GM04503 (cell line): Measurements from ENCODE around the gene ANO1.

Source experiments
- DNase-seq: peaks from one replicate; pipeline ENCODE4 v3.0.0-alpha.2; 2012; ENCODE audit warnings: low read depth

ANO1 gene

GRCh38 chr11:70138403-70138802 lies 60.3 kb downstream of the ANO1 start:
- no peak for DNase-seq

GRCh38 chr11:70139785-70140410 lies 61.8 kb downstream of the ANO1 start:
- DNase-seq = no peak

GRCh38 chr11:70140711-70141485 lies 62.8 kb downstream of the ANO1 start:
- DNase-seq = no peak

GRCh38 chr11:70141486-70142220 lies 63.5 kb downstream of the ANO1 start:
- no peak for DNase-seq

GRCh38 chr11:70142221-70142875 lies 64.2 kb downstream of the ANO1 start:
- no peak for DNase-seq

GRCh38 chr11:70144262-70144661 lies 66.1 kb downstream of the ANO1 start:
- DNase-seq = no peak

GRCh38 chr11:70145071-70145470 lies 67.0 kb downstream of the ANO1 start:
- DNase-seq = no peak

GRCh38 chr11:70145841-70146240 lies 67.7 kb downstream of the ANO1 start:
- no peak for DNase-seq

GRCh38 chr11:70146299-70146698 lies 68.2 kb downstream of the ANO1 start:
- DNase-seq = no peak

GRCh38 chr11:70146895-70147520 lies 68.9 kb downstream of the ANO1 start:
- no peak for DNase-seq

GRCh38 chr11:70147668-70148067 lies 69.6 kb downstream of the ANO1 start:
- no peak for DNase-seq

GRCh38 chr11:70151671-70152070 lies 73.6 kb downstream of the ANO1 start:
- DNase-seq = no peak

GRCh38 chr11:70153133-70153727 lies 75.1 kb downstream of the ANO1 start:
- no peak for DNase-seq

- no peak for DNase-seq
Measured at GRCh38 chr11:70155386-70155785, 77.3 kb downstream of the ANO1 start.

GRCh38 chr11:70156291-70157037 lies 78.3 kb downstream of the ANO1 start:
- DNase-seq = no peak

- DNase-seq = no peak
Measured at GRCh38 chr11:70158201-70158600, 80.1 kb downstream of the ANO1 start.

- DNase-seq = no peak
Measured at GRCh38 chr11:70158757-70159389, 80.8 kb downstream of the ANO1 start.

- no peak for DNase-seq
Measured at GRCh38 chr11:70159627-70160570, 81.8 kb downstream of the ANO1 start.

- no peak for DNase-seq
Measured at GRCh38 chr11:70161043-70161625, 83.0 kb downstream of the ANO1 start.
